Calu3 (cell line): Measurements from ENCODE around the gene CCL2. TPM values are rescaled to one million over a fixed set of nuclear protein-coding genes. Genes with fewer than 3 reads are reported as not detected.
"Not testable (repeated sequence)": the region's sequence is repeated elsewhere in the genome, so short reads cannot be mapped to it uniquely, and the experiment has no call there.

Source experiments
- BruUV-seq: library from RNA; stranded (reverse); fragments of 400-500 nt; replicated peaks from 2 replicates; lab custom pipeline; 2021; lab: Mats Ljungman, UMichigan
- CTCF ChIA-PET: fragments of 300-600 bp; sonication (Branson Sonifier 250); formaldehyde crosslinking; loops from one replicate; lab custom pipeline; 2022; ENCODE audit warnings: antibody characterized with exemption; lab: Charles Lee
- DNase-seq: peaks from one replicate; pipeline ENCODE4 v3.0.0; 2022
- H3K27ac Mint-ChIP-seq: one replicate; pipeline ENCODE4 v1.8.0; 2022; ENCODE audit warnings: mixed read lengths; ENCODE audit not compliant: unreplicated experiment
- H3K27me3 Mint-ChIP-seq: one replicate; pipeline ENCODE4 v1.8.0; 2022; ENCODE audit warnings: mixed read lengths; ENCODE audit not compliant: unreplicated experiment
- H3K36me3 Mint-ChIP-seq: one replicate; pipeline ENCODE4 v1.8.0; 2022; ENCODE audit warnings: mild to moderate bottlenecking, moderate library complexity, mixed read lengths; ENCODE audit not compliant: insufficient read depth, unreplicated experiment
- H3K4me1 Mint-ChIP-seq: one replicate; pipeline ENCODE4 v1.8.0; 2022; ENCODE audit warnings: mild to moderate bottlenecking, low read depth, mixed read lengths; ENCODE audit not compliant: unreplicated experiment
- H3K4me3 Mint-ChIP-seq: one replicate; pipeline ENCODE4 v1.8.0; 2022; ENCODE audit warnings: mild to moderate bottlenecking, low read depth, moderate library complexity, mixed read lengths; ENCODE audit not compliant: unreplicated experiment
- H3K9me3 Mint-ChIP-seq: one replicate; pipeline ENCODE4 v1.8.0; 2022; ENCODE audit warnings: low read depth, mixed read lengths; ENCODE audit not compliant: unreplicated experiment
- CTCF ChIP-seq: fragments of 200-600 bp; IDR thresholded peaks from one replicate; pipeline ENCODE4 v1.8.0; 2022; ENCODE audit warnings: antibody characterized with exemption; ENCODE audit not compliant: unreplicated experiment
- intact Hi-C: fragments of 100-400 bp; cut with micrococcal nuclease; formaldehyde crosslinking; loops from one replicate; pipeline ENCODE4 v1.10.0; 2022; ENCODE audit not compliant: unreplicated experiment
- total RNA-seq: library from RNA; stranded (reverse); gene quantifications from 2 replicates; pipeline ENCODE4 v1.2.3, GENCODE V29; 2022

The CCL2 gene
- total RNA-seq, 1 experiment from 2014 or later, result 6.0 TPM

GRCh38 chr17:34226744-34227034, 28.4 kb upstream of the CCL2 start:
- Mint-ChIP-seq H3K9me3 (no peaks in the 10 kb centered on the region), H3K36me3 (no peaks in the 10 kb centered on the region), H3K27me3 (peaks cover 38% of the 10 kb centered on the region), H3K27ac (no peak overlapping the region), H3K4me1 (no peaks in the 10 kb centered on the region), H3K4me3 (no peak overlapping the region)
- no peak for TF ChIP-seq CTCF
- CTCF ChIA-PET, result interaction anchor here (0.7 kb wide), 1 partner anchor 659 kb away, joined by 4 read pairs; no protein-coding TSS in a partner anchor
- DNase-seq, result no peak
- intact Hi-C loops, result no loop called here
- BruUV-seq, result no TSS peak

GRCh38 chr17:34227293-34227692, 27.8 kb upstream of the CCL2 start:
- CTCF ChIA-PET, result interaction anchor here (0.7 kb wide), 1 partner anchor 660 kb away, joined by 4 read pairs; no protein-coding TSS in a partner anchor
- BruUV-seq, result not testable (repeated sequence)

GRCh38 chr17:34227707-34228106, 27.4 kb upstream of the CCL2 start:
- CTCF ChIA-PET, result no interaction called here
- Mint-ChIP-seq H3K27ac (no peak overlapping the region), H3K36me3 (no peaks in the 10 kb centered on the region), H3K9me3 (no peaks in the 10 kb centered on the region), H3K4me1 (no peaks in the 10 kb centered on the region), H3K27me3 (peaks cover 38% of the 10 kb centered on the region), H3K4me3 (no peak overlapping the region)
- no peak for DNase-seq
- TF ChIP-seq CTCF, result no peak
- no TSS peak for BruUV-seq
- intact Hi-C loops, result no loop called here

More at GRCh38 chr17:34227293-34227692, 27.8 kb upstream of the CCL2 start:
- intact Hi-C loops, H3K4me1 Mint-ChIP-seq, H3K36me3 Mint-ChIP-seq, H3K27ac Mint-ChIP-seq, H3K9me3 Mint-ChIP-seq, H3K4me3 Mint-ChIP-seq, DNase-seq: not testable (repeated sequence)
- peaks cover 38% of the 10 kb centered on the region for H3K27me3 Mint-ChIP-seq

GRCh38 chr17:34228781-34229180, 26.3 kb upstream of the CCL2 start:
- H3K36me3 Mint-ChIP-seq, result no peaks in the 10 kb centered on the region
- peaks cover 38% of the 10 kb centered on the region for H3K27me3 Mint-ChIP-seq
- intact Hi-C loops, result no loop called here
- BruUV-seq, result no TSS peak
- no peak for DNase-seq
- H3K4me3 Mint-ChIP-seq, result no peak overlapping the region
- no peak for TF ChIP-seq CTCF
- H3K9me3 Mint-ChIP-seq, result no peaks in the 10 kb centered on the region
- no peak overlapping the region for H3K27ac Mint-ChIP-seq
- H3K4me1 Mint-ChIP-seq, result no peaks in the 10 kb centered on the region
- CTCF ChIA-PET, result no interaction called here

GRCh38 chr17:34230342-34230741, 24.7 kb upstream of the CCL2 start:
- no peak for DNase-seq
- no TSS peak for BruUV-seq
- peaks cover 25% of the 10 kb centered on the region for H3K27me3 Mint-ChIP-seq
- no peak overlapping the region for H3K4me3 Mint-ChIP-seq
- no peak for TF ChIP-seq CTCF
- no peaks in the 10 kb centered on the region for H3K9me3 Mint-ChIP-seq
- no peaks in the 10 kb centered on the region for H3K4me1 Mint-ChIP-seq
- CTCF ChIA-PET, result no interaction called here
- H3K27ac Mint-ChIP-seq, result no peak overlapping the region
- intact Hi-C loops, result no loop called here
- H3K36me3 Mint-ChIP-seq, result no peaks in the 10 kb centered on the region
